Stomach (tissue), 8 donors: ENCODE results near the gene DUX4. TPM values are rescaled to one million over a fixed set of nuclear protein-coding genes. Genes with fewer than 3 reads are reported as not detected.

ENCODE experiments used
- polyA plus RNA-seq, 3 donors: library from polyadenylated mRNA; stranded (reverse); fragments of 200-250 nt; gene quantifications; one replicate each; pipeline ENCODE4 v1.2.3, GENCODE V29; 2013
- small RNA-seq, 4 donors: library from RNA; depleted of rRNA; stranded (forward); fragments of <200 nt; gene quantifications; one replicate each; pipeline ENCODE3, GENCODE V24; 2016
- total RNA-seq, 5 donors: library from RNA; depleted of rRNA; stranded (reverse); fragments of >200 nt; gene quantifications; one replicate each; pipeline versions ENCODE4 v1.1.0 to v1.2.3, GENCODE V29; 2014 to 2016
- donor health status: healthy with polysubstance abuse.
- donor health status: Bipolar disorder and iron deficiency.
- donor health status: healthy.

DUX4 gene
- total and polyA plus RNA-seq, 8 donors: not detected

Small RNAs within 50 kb of the gene (small RNA-seq; reads per million reads assigned to genes)
- gene AC215524.1: 0 reads per million in 4 donors

Other genes with a start within 250 kb of the DUX4 start
- 10 to 100 TPM in 3 of 5 donors, 1 to 10 TPM in 2; 1.8 to 45.7 (median 12.2) TPM for gene FRG1, start 232.9 kb upstream of the DUX4 start, total RNA-seq
- 10 to 100 TPM; 28.8 to 54.5 (median 49.6) TPM for gene FRG1, start 232.9 kb upstream of the DUX4 start, polyA plus RNA-seq
- not detected for gene FRG2, start 146.5 kb upstream of the DUX4 start, total RNA-seq
- not detected for gene FRG2, start 146.5 kb upstream of the DUX4 start, polyA plus RNA-seq
- gene DBET, start 109.3 kb upstream of the DUX4 start, total RNA-seq: not detected
- not detected for gene DBET, start 109.3 kb upstream of the DUX4 start, polyA plus RNA-seq